PC-3 (cell line): ENCODE measurements around the gene CNPY1. TPM values are rescaled to one million over a fixed set of nuclear protein-coding genes. Genes with fewer than 3 reads are reported as not detected.

Source experiments
- ATAC-seq: fragments of 200-7000 bp; cut with Tn5 transposase; 2 replicates; pipeline ENCODE4 v1.9.1; 2020; ENCODE audit warnings: mild to moderate bottlenecking, moderate library complexity
- BruUV-seq: library from RNA; stranded (reverse); fragments of 400-500 nt; replicated peaks from 2 replicates; lab custom pipeline; 2021; lab: Mats Ljungman, UMichigan
- CTCF ChIA-PET: fragments of 300-600 bp; sonication (Branson Sonifier 250); formaldehyde crosslinking; loops from one replicate; lab custom pipeline; 2022; ENCODE audit warnings: antibody characterized with exemption; lab: Charles Lee
- POLR2A ChIA-PET: fragments of 300-600 bp; sonication (Branson Sonifier 250); formaldehyde crosslinking; loops from one replicate; lab custom pipeline; 2022; ENCODE audit warnings: antibody characterized with exemption; ENCODE audit not compliant: unreplicated experiment; lab: Charles Lee
- DNase-seq: peaks from one replicate; pipeline ENCODE4 v3.0.0-alpha.2; 2015
- H2AFZ ChIP-seq: fragments of 300-600 bp; sonication (generic); 2 replicates; pipeline ENCODE4 v1.6.0; 2016; ENCODE audit warnings: antibody characterized with exemption, low read length
- H3F3A ChIP-seq: fragments of 300-600 bp; sonication (generic); one replicate; pipeline ENCODE4 v1.6.0; 2017; ENCODE audit warnings: antibody characterized with exemption, low read length, control low read depth, mild to moderate bottlenecking; ENCODE audit not compliant: unreplicated experiment
- H3K27ac ChIP-seq: fragments of 300-600 bp; sonication (generic); 2 replicates; pipeline ENCODE4 v1.5.1; 2016; ENCODE audit warnings: mild to moderate bottlenecking, low read length
- H3K27me3 ChIP-seq: fragments of 300-600 bp; sonication (generic); 2 replicates; pipeline ENCODE4 v1.6.1; 2016; ENCODE audit warnings: low read length, mixed read lengths
- H3K36me3 ChIP-seq: fragments of 300-600 bp; sonication (generic); 2 replicates; pipeline ENCODE4 v1.6.1; 2016; ENCODE audit warnings: low read depth, mixed run types, low read length, mixed read lengths
- H3K4me1 ChIP-seq: fragments of 300-600 bp; sonication (generic); 2 replicates; pipeline ENCODE4 v1.5.1; 2016; ENCODE audit warnings: low read length; ENCODE audit not compliant: insufficient read depth
- H3K4me2 ChIP-seq: fragments of 300-600 bp; sonication (generic); 2 replicates; pipeline ENCODE4 v1.6.0; 2016; ENCODE audit warnings: low read length
- H3K4me3 ChIP-seq: fragments of 300-600 bp; sonication (generic); 2 replicates; pipeline ENCODE4 v1.5.1; 2016; ENCODE audit warnings: mild to moderate bottlenecking, low read length, mixed read lengths
- H3K79me2 ChIP-seq: fragments of 300-600 bp; sonication (generic); 2 replicates; pipeline ENCODE4 v1.6.1; 2017; ENCODE audit warnings: low read length, mixed read lengths
- H3K9ac ChIP-seq: fragments of 300-600 bp; sonication (generic); 2 replicates; pipeline ENCODE4 v1.6.0; 2016; ENCODE audit warnings: mild to moderate bottlenecking, low read length
- H3K9me2 ChIP-seq: fragments of 300-600 bp; sonication (generic); replicated peaks from 2 replicates; pipeline ENCODE4 v1.6.1; 2016; ENCODE audit warnings: mixed run types, low read length, mixed read lengths
- H3K9me3 ChIP-seq: fragments of 300-600 bp; sonication (generic); 2 replicates; pipeline ENCODE4 v1.6.1; 2016; ENCODE audit warnings: low read length, mixed read lengths
- H4K20me1 ChIP-seq: fragments of 300-600 bp; sonication (generic); 2 replicates; pipeline ENCODE4 v1.6.1; 2016; ENCODE audit warnings: low read length, mixed read lengths
- CTCF ChIP-seq: fragments of 300-600 bp; sonication (generic); conservative IDR thresholded peaks from 2 replicates; pipeline ENCODE4 v1.5.1; 2017; ENCODE audit warnings: antibody characterized with exemption, low read depth, mild to moderate bottlenecking, low read length
- EZH2 ChIP-seq: fragments of 300-600 bp; sonication (generic); IDR thresholded peaks from one replicate; pipeline ENCODE4 v1.6.1; 2017; ENCODE audit warnings: antibody characterized with exemption, mild to moderate bottlenecking, low read length; ENCODE audit not compliant: unreplicated experiment
- EZH2phosphoT487 ChIP-seq: fragments of 300-600 bp; sonication (generic); IDR thresholded peaks from 2 replicates; pipeline ENCODE4 v1.6.1; 2018; ENCODE audit warnings: mild to moderate bottlenecking, antibody characterized with exemption, low read length, borderline replicate concordance
- intact Hi-C: fragments of 100-400 bp; cut with micrococcal nuclease; formaldehyde crosslinking; loops from 2 replicates; pipeline ENCODE4 v1.9.0; 2023
- total RNA-seq: library from RNA; depleted of rRNA; stranded (reverse); fragments of >200 nt; gene quantifications from 2 replicates; pipeline ENCODE4 v1.2.3, GENCODE V29; 2014

The CNPY1 gene
- total RNA-seq, 1 experiment from 2014 or later, result not detected

GRCh38 chr7:155568333-155568660 lies 21.9 kb upstream of the CNPY1 start:
- Histone ChIP-seq H3K36me3 (no peaks in the 10 kb centered on the region), H3K27ac (no peak overlapping the region), H3K4me2 (no peak overlapping the region), H3F3A (no peaks in the 10 kb centered on the region), H3K4me3 (no peak overlapping the region), H3K9ac (no peak overlapping the region), H3K79me2 (no peaks in the 10 kb centered on the region), H3K4me1 (no peaks in the 10 kb centered on the region), H3K9me2 (no peaks in the 10 kb centered on the region), H2AFZ (no peak overlapping the region), H4K20me1 (no peaks in the 10 kb centered on the region), H3K27me3 (peaks cover 47% of the 10 kb centered on the region), H3K9me3 (no peaks in the 10 kb centered on the region)
- intact Hi-C loops, result no loop called here
- TF ChIP-seq EZH2phosphoT487 (no peak), CTCF (no peak), EZH2 (no peak)
- ATAC-seq, result no peak
- DNase-seq, result no peak
- CTCF ChIA-PET, result no interaction called here
- POLR2A ChIA-PET, result no interaction called here
- BruUV-seq, result no TSS peak

- POLR2A ChIA-PET, result no interaction called here
- Histone ChIP-seq H3K9me3 (no peaks in the 10 kb centered on the region), H3K27me3 (peaks cover 46% of the 10 kb centered on the region), H3K4me3 (no peak overlapping the region), H3K79me2 (no peaks in the 10 kb centered on the region), H2AFZ (no peak overlapping the region), H3K27ac (no peak overlapping the region), H3K9me2 (no peaks in the 10 kb centered on the region), H3K4me2 (no peak overlapping the region), H3F3A (no peaks in the 10 kb centered on the region), H3K36me3 (no peaks in the 10 kb centered on the region), H3K4me1 (no peaks in the 10 kb centered on the region), H3K9ac (no peak overlapping the region), H4K20me1 (no peaks in the 10 kb centered on the region)
- ATAC-seq (no peak), DNase-seq (no peak)
- TF ChIP-seq EZH2, result no peak
- no peak for TF ChIP-seq CTCF
- TF ChIP-seq EZH2phosphoT487, result no peak
- CTCF ChIA-PET, result no interaction called here
- BruUV-seq, result no TSS peak
- intact Hi-C loops, result no loop called here
Measured at GRCh38 chr7:155567646-155568332, 21.4 kb upstream of the CNPY1 start.

- Histone ChIP-seq H2AFZ (no peak overlapping the region), H4K20me1 (no peaks in the 10 kb centered on the region), H3K27ac (no peak overlapping the region), H3K27me3 (peaks cover 39% of the 10 kb centered on the region), H3K4me3 (no peak overlapping the region), H3K4me2 (no peak overlapping the region), H3K36me3 (no peaks in the 10 kb centered on the region), H3K4me1 (no peaks in the 10 kb centered on the region), H3K9me3 (no peaks in the 10 kb centered on the region), H3K9ac (no peak overlapping the region), H3F3A (no peaks in the 10 kb centered on the region), H3K9me2 (no peaks in the 10 kb centered on the region), H3K79me2 (no peaks in the 10 kb centered on the region)
- ATAC-seq, result no peak
- no TSS peak for BruUV-seq
- TF ChIP-seq EZH2 (no peak), EZH2phosphoT487 (no peak), CTCF (no peak)
- DNase-seq, result no peak
- ChIA-PET POLR2A (no interaction called here), CTCF (no interaction called here)
- intact Hi-C loops, result no loop called here
Measured at GRCh38 chr7:155566011-155566836, 19.9 kb upstream of the CNPY1 start.
